Endothelial cell of umbilical vein (primary cell): ENCODE results near the gene RNASEH2B. TPM values are rescaled to one million over a fixed set of nuclear protein-coding genes. Genes with fewer than 3 reads are reported as not detected.

Experiments used
- BruUV-seq: library from RNA; stranded (reverse); fragments of 400-500 nt; replicated peaks from 2 replicates; lab custom pipeline; 2021; lab: Mats Ljungman, UMichigan
- CTCF ChIA-PET: fragments of 300-600, 350-600 bp; sonication (Branson Sonifier 250); formaldehyde crosslinking; loops from one replicate; lab custom pipeline; 2021; ENCODE audit warnings: antibody characterized with exemption, inconsistent platforms; lab: Charles Lee
- POLR2A ChIA-PET: fragments of 300-600, 350-600 bp; sonication (Branson Sonifier 250); formaldehyde crosslinking; loops from one replicate; lab custom pipeline; 2021; ENCODE audit warnings: antibody characterized with exemption, inconsistent platforms; lab: Charles Lee
- DNase-seq: peaks from one replicate; pipeline ENCODE4 v3.0.0-alpha.2; 2011; ENCODE audit warnings: low read depth, low spot score
- FAIRE-seq: peaks from 2 replicates; lab custom pipeline; 2011; peaks lifted over from hg19 to GRCh38; lab: Jason Lieb, UNC
- H2AFZ ChIP-seq: 2 replicates; pipeline ENCODE4 v1.6.0; 2012; ENCODE audit warnings: low read depth, low read length, control low read depth, inconsistent platforms
- H3K27ac ChIP-seq: 2 replicates; pipeline ENCODE4 v1.5.1; 2011; ENCODE audit warnings: low read depth, mild to moderate bottlenecking, control low read depth, low read length, moderate library complexity; ENCODE audit not compliant: insufficient read depth
- H3K27me3 ChIP-seq, 2 experiments: 2 replicates each; pipeline versions ENCODE4 v1.6.0 to v1.6.1; 2011; ENCODE audit warnings: low read length in 2 of 2, mixed read lengths in 1 of 2; ENCODE audit not compliant: control insufficient read depth in 2 of 2, insufficient read depth in 2 of 2
- H3K36me3 ChIP-seq, 2 experiments: 2 replicates in 1 of 2; 3 replicates in 1 of 2; pipeline ENCODE4 v1.5.1; 2011; ENCODE audit warnings: low read length in 2 of 2, mild to moderate bottlenecking in 1 of 2, moderate library complexity in 1 of 2; ENCODE audit not compliant: control insufficient read depth in 2 of 2, insufficient read depth in 2 of 2; ENCODE audit errors: extremely low read depth in 1 of 2
- H3K4me1 ChIP-seq: 3 replicates; pipeline ENCODE4 v1.5.1; 2011; ENCODE audit warnings: mild to moderate bottlenecking, low read length; ENCODE audit not compliant: control insufficient read depth, insufficient read depth; ENCODE audit errors: extremely low read depth
- H3K4me2 ChIP-seq: 2 replicates; pipeline ENCODE4 v1.6.1; 2011; ENCODE audit warnings: low read length, control low read depth, mixed read lengths; ENCODE audit not compliant: insufficient read depth
- H3K4me3 ChIP-seq, 3 experiments: fragments of 200-600 bp in 1 of 3; sonication (generic), shearing (Covaris generic) in 1 of 3; replicated peaks in 1 of 3; 2 replicates each; pipeline ENCODE4 v1.5.1; 2011 to 2016; ENCODE audit warnings: control low read depth in 3 of 3, low read length in 3 of 3, mild to moderate bottlenecking in 2 of 3, inconsistent platforms in 1 of 3, low read depth in 1 of 3, moderate library complexity in 1 of 3; ENCODE audit not compliant: insufficient read depth in 1 of 3
- H3K79me2 ChIP-seq: 2 replicates; pipeline ENCODE4 v1.6.0; 2012; ENCODE audit warnings: low read length, inconsistent platforms; ENCODE audit not compliant: control insufficient read depth, insufficient read depth
- H3K9ac ChIP-seq: replicated peaks from 2 replicates; pipeline ENCODE3; 2011; ENCODE audit warnings: low read length, control low read depth; ENCODE audit not compliant: insufficient read depth; ENCODE audit errors: extremely low read depth
- H3K9me1 ChIP-seq: replicated peaks from 3 replicates; pipeline ENCODE4 v1.6.0; 2011; ENCODE audit warnings: mild to moderate bottlenecking, low read length; ENCODE audit not compliant: control insufficient read depth, insufficient read depth; ENCODE audit errors: extremely low read depth
- H3K9me3 ChIP-seq: replicated peaks from 2 replicates; pipeline ENCODE4 v1.5.1; 2012; ENCODE audit warnings: low read length, inconsistent platforms; ENCODE audit not compliant: control insufficient read depth, insufficient read depth
- H4K20me1 ChIP-seq: replicated peaks from 2 replicates; pipeline ENCODE3; 2011; ENCODE audit warnings: mild to moderate bottlenecking, low read length; ENCODE audit not compliant: control insufficient read depth, insufficient read depth; ENCODE audit errors: extremely low read depth
- CTCF ChIP-seq, 2 donors: IDR thresholded peaks; 1 replicate in 1 of 2; 2 replicates in 1 of 2; pipeline ENCODE4 v1.5.1; 2011; ENCODE audit warnings: low read length in 2 of 2, mild to moderate bottlenecking in 2 of 2, moderate library complexity in 2 of 2, control low read depth in 1 of 2, inconsistent platforms in 1 of 2, low read depth in 1 of 2; ENCODE audit not compliant: insufficient read depth in 1 of 2; ENCODE audit errors: extremely low read depth in 1 of 2
- EZH2 ChIP-seq: IDR thresholded peaks from 2 replicates; pipeline ENCODE4 v1.6.1; 2012; ENCODE audit warnings: borderline replicate concordance, low read depth, mild to moderate bottlenecking, moderate library complexity, low read length, inconsistent platforms; ENCODE audit not compliant: severe bottlenecking
- FOS ChIP-seq: IDR thresholded peaks from 2 replicates; pipeline ENCODE4 v1.6.1; 2011; ENCODE audit warnings: mild to moderate bottlenecking, low read length, moderate library complexity, borderline replicate concordance; ENCODE audit not compliant: insufficient read depth
- GATA2 ChIP-seq: IDR thresholded peaks from 2 replicates; pipeline ENCODE4 v1.7.0; 2011; ENCODE audit warnings: low read depth, mild to moderate bottlenecking, moderate library complexity, mixed read lengths, low read length; ENCODE audit not compliant: insufficient read length, insufficient read depth
- JUN ChIP-seq: IDR thresholded peaks from 2 replicates; pipeline ENCODE4 v1.6.1; 2011; ENCODE audit warnings: borderline replicate concordance, low read depth; ENCODE audit not compliant: insufficient read length, insufficient read depth
- MAX ChIP-seq: IDR thresholded peaks from 2 replicates; pipeline ENCODE4 v1.6.1; 2011; ENCODE audit not compliant: insufficient read depth, insufficient read length
- MYC ChIP-seq: IDR thresholded peaks from one replicate; pipeline ENCODE4 v1.6.1; 2011; ENCODE audit warnings: mild to moderate bottlenecking, low read depth, low read length
- POLR2A ChIP-seq: IDR thresholded peaks from 2 replicates; pipeline ENCODE4 v1.6.1; 2012; ENCODE audit warnings: low read depth, mild to moderate bottlenecking, control low read depth, low read length
- POLR2AphosphoS5 ChIP-seq: IDR thresholded peaks from 2 replicates; pipeline ENCODE4 v1.6.1; 2012; ENCODE audit warnings: low read depth, mild to moderate bottlenecking, control low read depth, low read length, moderate library complexity; ENCODE audit not compliant: insufficient read depth
- dilution Hi-C: fragments of 300-500 bp; cut with MboI; formaldehyde crosslinking; loops from one replicate; pipeline ENCODE4 v1.15.0; 2019; ENCODE audit warnings: low sequenced_read_pairs; ENCODE audit not compliant: extremely low pct_ligation_motif_present
- intact Hi-C: fragments of 100-400 bp; cut with micrococcal nuclease; formaldehyde crosslinking; loops from one replicate; pipeline ENCODE4 v1.10.0; 2022
- polyA plus RNA-seq, 4 experiments: library from polyadenylated mRNA; depleted of rRNA in 3 of 4; stranded (reverse) in 3 of 4; unstranded in 1 of 4; fragments of >200 nt; gene quantifications; 2 replicates each; pipeline versions ENCODE4 v1.2.1 to v1.2.3, GENCODE V29; 2011 to 2012; ENCODE audit warnings: missing spikeins in 1 of 4
- total RNA-seq: library from RNA; stranded (reverse); gene quantifications from 2 replicates; pipeline ENCODE4 v1.2.3, GENCODE V29; 2021

Gene RNASEH2B
- total and polyA plus RNA-seq, 2 donors (not counting 3 experiments of a cell fraction or from before 2014, with no cell fraction given), result 8.9 to 25.1 TPM

DNA sequence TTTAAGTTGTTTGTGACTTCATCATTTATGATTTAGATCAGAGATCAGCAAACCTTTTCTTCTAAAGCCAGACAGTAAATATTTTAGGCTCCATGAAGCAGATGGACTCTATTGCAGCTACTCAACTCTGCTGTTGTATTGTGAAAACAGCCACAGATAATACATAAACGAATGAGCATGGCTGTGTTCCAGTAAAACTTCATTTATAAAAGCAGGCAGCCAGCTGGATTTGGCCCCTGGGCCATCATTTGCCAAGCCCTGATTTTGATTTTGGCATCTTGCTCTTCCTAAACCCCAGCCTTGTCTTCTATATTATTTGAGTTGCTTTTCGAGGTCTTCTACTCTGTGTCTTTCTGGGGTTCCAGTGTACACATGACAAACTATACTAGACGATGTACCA, 41.3 kb downstream of the RNASEH2B start:
- POLR2A ChIA-PET, result no interaction called here
- Histone ChIP-seq H3K27ac (no peak overlapping the region), H2AFZ (no peak overlapping the region), H3K4me3 (no peak overlapping the region), H3K36me3 (no peaks in the 10 kb centered on the region), H4K20me1 (no peaks in the 10 kb centered on the region), H3K79me2 (no peaks in the 10 kb centered on the region), H3K9me3 (no peaks in the 10 kb centered on the region), H3K27me3 (no peaks in the 10 kb centered on the region), H3K4me2 (no peak overlapping the region), H3K4me1 (no peaks in the 10 kb centered on the region), H3K9me1 (no peaks in the 10 kb centered on the region), H3K9ac (no peak overlapping the region)
- DNase-seq, result no peak
- CTCF ChIA-PET, result no interaction called here
- intact Hi-C loops (no loop called here), dilution Hi-C loops (no loop called here)
- TF ChIP-seq CTCF (IDR thresholded peaks at IDR 0.05; ENCODE audit: extremely low read depth in 1 of 2, insufficient read depth in 1 of 2, low read depth in 1 of 2, low read length in 2 of 2) (no peak), POLR2AphosphoS5 (no peak), MYC (no peak), JUN (no peak), EZH2 (no peak), GATA2 (no peak), FOS (no peak), MAX (no peak), POLR2A (no peak)
- no TSS peak for BruUV-seq
- no peak for FAIRE-seq
